HCEC 1CT (cell line): ENCODE data around the gene FIG4.
"Not testable (repeated sequence)": the region's sequence is repeated elsewhere in the genome, so short reads cannot be mapped to it uniquely, and the experiment has no call there.

Experiments
- DNase-seq: peaks from one replicate; pipeline ENCODE4 v3.0.0-alpha.2; 2017

FIG4 gene

GRCh38 chr6:109800771-109801170 lies 109.7 kb downstream of the FIG4 start:
- no peak for DNase-seq

- no peak for DNase-seq
Observed at GRCh38 chr6:109801794-109802193, 110.7 kb downstream of the FIG4 start.

GRCh38 chr6:109804020-109804419 lies 112.9 kb downstream of the FIG4 start:
- peak; percentile 6 for DNase-seq

GRCh38 chr6:109807881-109808280 lies 116.8 kb downstream of the FIG4 start:
- no peak for DNase-seq

- no peak for DNase-seq
Observed at GRCh38 chr6:109808837-109809236, 117.7 kb downstream of the FIG4 start.

- no peak for DNase-seq
Observed at GRCh38 chr6:109815054-109815453, 124.0 kb downstream of the FIG4 start.

GRCh38 chr6:109816452-109817374 lies 125.6 kb downstream of the FIG4 start:
- DNase-seq = no peak

GRCh38 chr6:109820706-109821350 lies 129.7 kb downstream of the FIG4 start:
- no peak for DNase-seq

GRCh38 chr6:109821428-109821827 lies 130.3 kb downstream of the FIG4 start:
- no peak for DNase-seq

- DNase-seq = no peak
Observed at GRCh38 chr6:109824105-109824504, 133.0 kb downstream of the FIG4 start.

- no peak for DNase-seq
Observed at GRCh38 chr6:109826551-109826950, 135.5 kb downstream of the FIG4 start.

GRCh38 chr6:109831352-109831751 lies 140.3 kb downstream of the FIG4 start:
- DNase-seq = not testable (repeated sequence)

- DNase-seq = no peak
Observed at GRCh38 chr6:109834131-109834530, 143.0 kb downstream of the FIG4 start.

GRCh38 chr6:109834595-109835437 lies 143.7 kb downstream of the FIG4 start:
- DNase-seq = no peak

- no peak for DNase-seq
Observed at GRCh38 chr6:109840034-109840433, 148.9 kb downstream of the FIG4 start.

- no peak for DNase-seq
Observed at GRCh38 chr6:109840796-109841195, 149.7 kb downstream of the FIG4 start.

- no peak for DNase-seq
Observed at GRCh38 chr6:109841869-109842268, 150.8 kb downstream of the FIG4 start.

- DNase-seq = no peak
Observed at GRCh38 chr6:109852713-109853112, 161.6 kb downstream of the FIG4 start.

GRCh38 chr6:109853426-109853825 lies 162.3 kb downstream of the FIG4 start:
- DNase-seq = no peak

- DNase-seq = no peak
Observed at GRCh38 chr6:109853951-109854350, 162.9 kb downstream of the FIG4 start.

- no peak for DNase-seq
Observed at GRCh38 chr6:109854541-109855308, 163.6 kb downstream of the FIG4 start.

- not testable (repeated sequence) for DNase-seq
Observed at GRCh38 chr6:109855476-109856040, 164.5 kb downstream of the FIG4 start.
